Sigmoid colon (tissue), 7 donors: ENCODE data around the gene CD200. TPM values are rescaled to one million over a fixed set of nuclear protein-coding genes. Genes with fewer than 3 reads are reported as not detected.

Experiments
- DNase-seq: peaks from one replicate; pipeline ENCODE4 v3.0.0-alpha.2; 2019
- H3K27ac ChIP-seq, 4 donors: fragments of 200-600 bp; sonication (generic); one replicate each; pipeline ENCODE4 v1.5.1; 2016 to 2019; ENCODE audit warnings: mild to moderate bottlenecking in 1 of 4
- H3K27me3 ChIP-seq, 3 donors: fragments of 200-600 bp; sonication (generic); one replicate each; pipeline ENCODE4 v1.5.1; 2019; ENCODE audit warnings: mild to moderate bottlenecking in 1 of 3
- H3K36me3 ChIP-seq, 4 donors: fragments of 200-600 bp; sonication (generic); one replicate each; pipeline ENCODE4 v1.5.1; 2016 to 2019
- H3K4me1 ChIP-seq, 4 donors: fragments of 200-600 bp; sonication (generic); one replicate each; pipeline ENCODE4 v1.5.1; 2017 to 2019
- H3K4me3 ChIP-seq, 4 donors: fragments of 200-600 bp; sonication (generic); one replicate each; pipeline ENCODE4 v1.5.1; 2017 to 2019; ENCODE audit warnings: mild to moderate bottlenecking in 2 of 4, moderate library complexity in 1 of 4
- H3K9me3 ChIP-seq, 4 donors: fragments of 200-600 bp in 3 of 4; sonication (generic) in 3 of 4; one replicate each; pipeline versions ENCODE4 v1.5.1 to v1.6.1; 2013 to 2019
- EP300 ChIP-seq, 4 donors: sonication (generic); formaldehyde crosslinking; IDR thresholded peaks; one replicate each; pipeline ENCODE4 v1.6.1; 2017; ENCODE audit warnings: antibody characterized with exemption in 4 of 4
- POLR2A ChIP-seq, 2 donors: fragments of 450-650 bp; IDR thresholded peaks; one replicate each; pipeline ENCODE4 v1.6.1; 2016; ENCODE audit warnings: antibody characterized with exemption in 2 of 2, mild to moderate bottlenecking in 2 of 2, moderate library complexity in 2 of 2
- POLR2AphosphoS5 ChIP-seq, 4 donors: sonication (generic); formaldehyde crosslinking; IDR thresholded peaks; one replicate each; pipeline ENCODE4 v1.6.1; 2017; ENCODE audit warnings: antibody characterized with exemption in 4 of 4
- WGBS, 2 donors: extraction: QIAGEN DNeasy Blood & Tissue Kit; methylation state at CpG; one replicate each; pipeline ENCODE4 v1.1.7; 2013; 5-methylcytosine and 5-hydroxymethylcytosine counted together
- intact Hi-C: fragments of 100-400 bp; cut with DNase I; formaldehyde crosslinking; loops from one replicate; pipeline ENCODE4 v1.15.1; 2023
- polyA plus RNA-seq, 3 donors: library from polyadenylated mRNA; stranded (reverse); fragments of 200-250 nt; gene quantifications; one replicate each; pipeline ENCODE4 v1.2.3, GENCODE V29; 2013
- total RNA-seq, 4 donors: library from RNA; depleted of rRNA; stranded (reverse); fragments of >200 nt; gene quantifications; one replicate each; pipeline ENCODE4 v1.1.0, GENCODE V29; 2016
- TF ChIP-seq, protein P1 (sequence below), 4 experiments: fragments of 450-650 bp in 3 of 4; fragments of 200-600 bp in 1 of 4; IDR thresholded peaks; one replicate each; pipeline ENCODE4 v1.5.1; 2016 to 2019; ENCODE audit warnings: antibody characterized with exemption in 4 of 4, mild to moderate bottlenecking in 3 of 4, moderate library complexity in 2 of 4
- donor health status: healthy with polysubstance abuse.
- donor health status: Bipolar disorder and iron deficiency.
- donor health status: healthy.

CD200 gene
- total and polyA plus RNA-seq, 7 donors: 1.2 to 13.0 (median 4.6) TPM

DNA sequence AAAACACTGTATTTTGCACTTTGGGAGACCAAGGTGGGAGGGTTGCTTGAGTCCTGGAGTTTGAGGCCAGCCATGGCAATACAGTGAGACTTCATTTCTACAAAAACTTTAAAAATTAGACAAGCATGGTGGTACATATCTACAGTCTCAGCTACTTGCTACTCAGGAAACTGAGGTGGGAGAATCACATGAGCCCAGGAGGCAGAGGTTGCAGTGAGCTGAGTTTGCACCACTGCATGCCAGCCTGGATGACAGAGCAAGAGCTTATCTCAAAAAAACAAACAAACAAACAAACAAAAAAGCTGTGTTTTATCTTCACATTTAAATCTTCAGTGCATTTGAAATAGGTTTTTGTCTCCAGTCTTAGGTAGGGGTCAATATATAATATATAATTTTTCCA lies 34.2 kb upstream of the CD200 start:
- H3K4me1 ChIP-seq: peaks cover 0 to 13% (median 8%) of the 10 kb centered on the region in 4 donors
- H3K27me3 ChIP-seq: no peaks in the 10 kb centered on the region
- H3K27ac ChIP-seq: no peak overlapping the region
- no peaks in the 10 kb centered on the region for H3K36me3 ChIP-seq
- intact Hi-C loops: no loop called here
- TF ChIP-seq POLR2A (IDR thresholded peaks at IDR 0.05) (no peak), POLR2AphosphoS5 (IDR thresholded peaks at IDR 0.05) (no peak), EP300 (IDR thresholded peaks at IDR 0.05) (no peak)
- TF ChIP-seq, protein P1, sequence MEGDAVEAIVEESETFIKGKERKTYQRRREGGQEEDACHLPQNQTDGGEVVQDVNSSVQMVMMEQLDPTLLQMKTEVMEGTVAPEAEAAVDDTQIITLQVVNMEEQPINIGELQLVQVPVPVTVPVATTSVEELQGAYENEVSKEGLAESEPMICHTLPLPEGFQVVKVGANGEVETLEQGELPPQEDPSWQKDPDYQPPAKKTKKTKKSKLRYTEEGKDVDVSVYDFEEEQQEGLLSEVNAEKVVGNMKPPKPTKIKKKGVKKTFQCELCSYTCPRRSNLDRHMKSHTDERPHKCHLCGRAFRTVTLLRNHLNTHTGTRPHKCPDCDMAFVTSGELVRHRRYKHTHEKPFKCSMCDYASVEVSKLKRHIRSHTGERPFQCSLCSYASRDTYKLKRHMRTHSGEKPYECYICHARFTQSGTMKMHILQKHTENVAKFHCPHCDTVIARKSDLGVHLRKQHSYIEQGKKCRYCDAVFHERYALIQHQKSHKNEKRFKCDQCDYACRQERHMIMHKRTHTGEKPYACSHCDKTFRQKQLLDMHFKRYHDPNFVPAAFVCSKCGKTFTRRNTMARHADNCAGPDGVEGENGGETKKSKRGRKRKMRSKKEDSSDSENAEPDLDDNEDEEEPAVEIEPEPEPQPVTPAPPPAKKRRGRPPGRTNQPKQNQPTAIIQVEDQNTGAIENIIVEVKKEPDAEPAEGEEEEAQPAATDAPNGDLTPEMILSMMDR (IDR thresholded peaks at IDR 0.05): no peak
- no peaks in the 10 kb centered on the region for H3K9me3 ChIP-seq
- DNase-seq: no peak
- no peak overlapping the region for H3K4me3 ChIP-seq

DNA sequence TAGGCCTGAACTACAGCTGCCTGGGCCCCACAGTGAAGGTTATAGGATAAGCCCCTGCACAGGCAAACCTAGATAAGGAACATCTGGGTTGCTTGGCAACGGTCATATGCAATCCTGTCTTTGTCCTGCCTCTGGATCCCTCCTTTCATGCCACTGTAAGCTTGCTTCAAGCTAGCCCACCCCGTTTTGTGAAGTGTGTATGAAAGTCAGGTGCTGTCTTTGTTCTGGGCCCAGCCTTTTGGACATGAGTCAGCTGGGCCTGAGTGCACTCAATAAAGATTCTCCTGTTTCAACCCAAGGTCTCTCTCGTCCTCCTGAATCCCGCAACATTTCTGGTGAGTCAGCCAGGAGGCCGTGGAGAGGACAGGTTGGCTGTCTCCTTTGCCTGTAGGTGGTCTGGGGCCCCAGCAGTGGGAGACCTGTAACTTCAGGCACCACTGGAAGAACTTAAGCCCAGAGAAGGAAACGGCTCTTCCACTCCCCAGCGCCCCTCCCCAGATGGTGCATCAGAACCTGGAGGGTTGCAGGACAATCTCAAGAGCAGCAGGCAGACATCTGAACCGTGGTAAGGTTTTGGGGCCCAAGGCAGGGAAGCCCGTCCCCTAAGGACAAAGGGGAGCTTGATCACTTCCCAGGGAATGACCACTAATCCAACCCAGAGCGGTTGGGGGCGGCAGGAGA lies 30.7 kb upstream of the CD200 start:
- Histone ChIP-seq H3K9me3 (no peaks in the 10 kb centered on the region), H3K4me3 (peak overlapping the region in 2 of 4 donors; percentile 50 to 55), H3K4me1 (peaks cover 0 to 22% (median 16%) of the 10 kb centered on the region in 4 donors), H3K27ac (no peak overlapping the region), H3K27me3 (no peaks in the 10 kb centered on the region), H3K36me3 (no peaks in the 10 kb centered on the region)
- TF ChIP-seq POLR2A (IDR thresholded peaks at IDR 0.05): no peak
- TF ChIP-seq POLR2AphosphoS5 (IDR thresholded peaks at IDR 0.05): no peak
- TF ChIP-seq, protein P1 (IDR thresholded peaks at IDR 0.05): no peak
- no peak for TF ChIP-seq EP300 (IDR thresholded peaks at IDR 0.05)
- intact Hi-C loops: no loop called here
- no peak for DNase-seq
- 88 to 92% methylated on average over 11 of the region's 11 CpGs for WGBS, 2 donors

DNA sequence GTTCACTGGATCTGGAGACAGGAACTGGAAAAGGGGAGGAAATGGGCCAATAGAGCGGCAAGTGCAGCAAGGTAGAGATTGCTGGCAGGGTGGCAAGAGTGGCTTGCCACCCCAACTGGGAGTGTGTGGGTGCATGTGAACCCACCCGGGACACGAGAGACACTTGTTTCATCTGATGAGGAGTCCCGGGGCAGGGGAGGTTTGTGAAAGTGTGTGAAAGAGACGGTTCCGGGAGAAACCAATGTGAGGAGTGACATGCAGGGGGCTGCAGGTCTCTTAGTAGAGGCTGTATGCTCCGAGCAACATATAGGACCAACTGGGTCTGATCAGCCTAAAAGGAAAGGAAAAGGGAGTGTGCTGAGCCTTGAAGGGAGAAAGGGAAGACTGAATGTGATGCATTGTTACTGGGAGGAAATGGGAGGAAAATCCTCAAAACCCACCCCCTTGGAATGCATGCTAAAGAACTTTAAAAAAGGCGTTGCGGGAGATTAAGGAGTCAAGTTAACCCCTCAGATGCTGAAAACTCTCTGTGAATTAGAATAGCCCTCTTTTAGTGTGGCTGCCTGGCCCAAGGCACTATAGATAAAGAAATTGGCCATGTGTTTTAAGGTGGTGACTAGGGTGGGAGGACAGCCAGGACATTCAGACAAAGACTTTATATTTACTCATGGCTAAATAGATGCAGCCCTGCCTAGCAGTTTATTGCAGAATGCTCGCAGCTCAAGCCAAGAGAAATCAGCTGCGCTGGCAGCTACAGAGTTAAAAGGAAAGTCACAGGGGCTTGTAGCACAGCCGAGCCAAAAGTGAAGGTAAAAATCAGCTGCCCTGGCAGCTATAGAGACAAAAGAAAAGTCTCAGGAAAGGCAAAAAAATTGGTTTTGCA lies 29.8 kb upstream of the CD200 start:
- peaks cover 0 to 22% (median 16%) of the 10 kb centered on the region in 4 donors for H3K4me1 ChIP-seq
- no peaks in the 10 kb centered on the region for H3K36me3 ChIP-seq
- DNase-seq: no peak
- H3K27ac ChIP-seq: peak overlapping the region in 3 of 4 donors; percentile 12 to 41 (median 25)
- H3K4me3 ChIP-seq: peak overlapping the region; percentile 32 to 55 (median 52)
- TF ChIP-seq, protein P1 (IDR thresholded peaks at IDR 0.05): no peak
- no peak for TF ChIP-seq POLR2A (IDR thresholded peaks at IDR 0.05)
- no peak for TF ChIP-seq POLR2AphosphoS5 (IDR thresholded peaks at IDR 0.05)
- TF ChIP-seq EP300 (IDR thresholded peaks at IDR 0.05): no peak
- no peaks in the 10 kb centered on the region for H3K27me3 ChIP-seq
- intact Hi-C loops: no loop called here
- WGBS, 2 donors: 45 to 54% methylated on average over 12 of the region's 12 CpGs
- no peaks in the 10 kb centered on the region for H3K9me3 ChIP-seq

DNA sequence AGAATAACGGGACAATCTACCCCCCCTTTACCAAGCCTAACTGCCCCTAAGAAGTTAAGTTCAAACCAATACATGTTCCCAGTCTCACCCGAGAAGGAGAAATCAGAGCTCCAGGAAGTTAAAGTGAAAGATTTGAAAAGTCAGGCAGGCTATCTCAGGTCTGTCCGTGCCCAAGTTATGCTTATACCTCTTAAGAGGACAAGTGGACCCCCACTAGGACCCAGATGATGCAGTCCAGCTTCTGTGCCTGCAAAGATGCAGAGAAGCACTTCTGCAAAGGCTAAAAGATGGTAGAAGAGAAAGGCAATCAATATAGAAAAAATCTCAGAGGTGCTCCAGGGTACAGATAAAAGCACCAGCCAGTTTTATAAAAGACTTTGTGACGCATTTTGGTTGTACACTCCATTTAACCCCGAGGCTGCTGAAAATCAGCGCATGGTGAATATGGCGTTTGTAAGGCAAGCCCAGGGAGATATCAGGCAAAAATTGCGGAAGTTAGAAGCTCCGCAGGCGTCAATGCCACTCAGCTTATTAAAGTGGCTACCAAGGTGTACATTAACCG lies 29.1 kb upstream of the CD200 start:
- Histone ChIP-seq H3K9me3 (no peaks in the 10 kb centered on the region), H3K27ac (peak overlapping the region in 3 of 4 donors; percentile 12 to 41 (median 25)), H3K36me3 (no peaks in the 10 kb centered on the region), H3K27me3 (no peaks in the 10 kb centered on the region), H3K4me3 (peak overlapping the region; percentile 32 to 55 (median 52)), H3K4me1 (peaks cover 0 to 22% (median 16%) of the 10 kb centered on the region in 4 donors)
- no peak for DNase-seq
- WGBS, 2 donors: 15 to 21% methylated on average over 11 of the region's 11 CpGs
- TF ChIP-seq, protein P1 (IDR thresholded peaks at IDR 0.05): no peak
- TF ChIP-seq EP300 (IDR thresholded peaks at IDR 0.05) (no peak), POLR2AphosphoS5 (IDR thresholded peaks at IDR 0.05) (no peak), POLR2A (IDR thresholded peaks at IDR 0.05) (no peak)
- intact Hi-C loops: no loop called here
